ENCODE data around the gene MINDY4.

The MINDY4 gene

GRCh38 chr7:30770845-30771173 is 408 bp upstream of the MINDY4 start:
- Histone ChIP-seq H3K27me3 (ENCODE audit: insufficient read depth, low read depth) (no peaks in the 10 kb centered on the region), H3K36me3 (ENCODE audit: insufficient read depth) (no peaks in the 10 kb centered on the region), H3K4me3 (IDR thresholded peaks at IDR 0.05; ENCODE audit: insufficient read depth, low read depth, low read length) (no peak overlapping the region), H3K27ac (no peak overlapping the region), H3K4me2 (peak overlapping the region; percentile 52), H2AFZ (ENCODE audit: low read depth) (peak overlapping the region; percentile 99), H3K9ac (peak overlapping the region; percentile 84; the same call in 1 of the 2 replicates), H3K79me2 (ENCODE audit: insufficient read depth, low read depth) (no peaks in the 10 kb centered on the region), H4K20me1 (ENCODE audit: insufficient read depth) (no peaks in the 10 kb centered on the region), H3K4me1 (ENCODE audit: low read depth, poor library complexity, severe bottlenecking) (peaks cover 10% of the 10 kb centered on the region)
- TF ChIP-seq CTCF (conservative IDR thresholded peaks at IDR 0.05; ENCODE audit: low read depth, low read length): no peak

GRCh38 chr7:30771880-30772425 is 736 bp downstream of the MINDY4 start:
- H3K36me3 ChIP-seq (ENCODE audit: insufficient read depth): no peaks in the 10 kb centered on the region
- peak overlapping the region; percentile 99 for H2AFZ ChIP-seq (ENCODE audit: low read depth)
- H3K4me2 ChIP-seq: peak overlapping the region; percentile 52
- H3K27ac ChIP-seq: peak overlapping the region; percentile 68
- H3K4me1 ChIP-seq (ENCODE audit: low read depth, poor library complexity, severe bottlenecking): peaks cover 10% of the 10 kb centered on the region
- no peak for TF ChIP-seq CTCF (conservative IDR thresholded peaks at IDR 0.05; ENCODE audit: low read depth, low read length)
- H3K79me2 ChIP-seq (ENCODE audit: insufficient read depth, low read depth): no peaks in the 10 kb centered on the region
- no peaks in the 10 kb centered on the region for H4K20me1 ChIP-seq (ENCODE audit: insufficient read depth)
- H3K9ac ChIP-seq: peak overlapping the region; percentile 84
- H3K4me3 ChIP-seq (IDR thresholded peaks at IDR 0.05; ENCODE audit: insufficient read depth, low read depth, low read length): no peak overlapping the region
- H3K27me3 ChIP-seq (ENCODE audit: insufficient read depth, low read depth): no peaks in the 10 kb centered on the region

GRCh38 chr7:30772984-30773383 is 1.8 kb downstream of the MINDY4 start:
- H3K4me1 ChIP-seq (ENCODE audit: low read depth, poor library complexity, severe bottlenecking): peaks cover 10% of the 10 kb centered on the region
- no peaks in the 10 kb centered on the region for H4K20me1 ChIP-seq (ENCODE audit: insufficient read depth)
- no peaks in the 10 kb centered on the region for H3K27me3 ChIP-seq (ENCODE audit: insufficient read depth, low read depth)
- H3K27ac ChIP-seq: no peak overlapping the region
- no peak for TF ChIP-seq CTCF (conservative IDR thresholded peaks at IDR 0.05; ENCODE audit: low read depth, low read length)
- no peaks in the 10 kb centered on the region for H3K36me3 ChIP-seq (ENCODE audit: insufficient read depth)
- no peak overlapping the region for H2AFZ ChIP-seq (ENCODE audit: low read depth)
- no peak overlapping the region for H3K4me2 ChIP-seq
- no peaks in the 10 kb centered on the region for H3K79me2 ChIP-seq (ENCODE audit: insufficient read depth, low read depth)
- no peak overlapping the region for H3K9ac ChIP-seq
- no peak overlapping the region for H3K4me3 ChIP-seq (IDR thresholded peaks at IDR 0.05; ENCODE audit: insufficient read depth, low read depth, low read length)

GRCh38 chr7:30775992-30776391 is 4.8 kb downstream of the MINDY4 start:
- no peak for TF ChIP-seq CTCF (conservative IDR thresholded peaks at IDR 0.05; ENCODE audit: low read depth, low read length)
- Histone ChIP-seq H3K4me3 (IDR thresholded peaks at IDR 0.05; ENCODE audit: insufficient read depth, low read depth, low read length) (no peak overlapping the region), H3K36me3 (ENCODE audit: insufficient read depth) (no peaks in the 10 kb centered on the region), H2AFZ (ENCODE audit: low read depth) (no peak overlapping the region), H3K9ac (no peak overlapping the region), H3K79me2 (ENCODE audit: insufficient read depth, low read depth) (no peaks in the 10 kb centered on the region), H4K20me1 (ENCODE audit: insufficient read depth) (no peaks in the 10 kb centered on the region), H3K4me2 (no peak overlapping the region), H3K27me3 (ENCODE audit: insufficient read depth, low read depth) (no peaks in the 10 kb centered on the region), H3K27ac (no peak overlapping the region), H3K4me1 (ENCODE audit: low read depth, poor library complexity, severe bottlenecking) (peaks cover 7% of the 10 kb centered on the region)

All from KMS-11 (cell line).